ENCODE measurements around the gene MTMR2.

DNA sequence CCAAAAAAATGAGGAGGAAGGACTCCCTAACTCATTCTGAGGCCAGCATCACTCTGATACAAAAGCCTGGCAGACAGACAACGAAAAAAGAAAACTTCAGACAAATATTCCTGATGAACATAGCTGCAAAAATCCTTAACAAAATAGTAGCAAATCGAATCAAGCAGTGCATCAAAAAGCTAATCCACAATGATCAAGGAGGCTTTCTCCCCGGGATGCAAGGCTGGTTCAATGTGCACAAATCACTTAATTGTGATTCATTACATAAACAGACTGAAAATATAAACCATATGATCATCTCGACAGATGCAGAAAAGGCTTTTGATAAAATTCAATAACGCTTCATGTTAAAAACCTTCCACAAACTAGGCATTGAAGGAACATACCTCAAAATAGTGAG, 16.4 kb downstream of the MTMR2 start:
- TF ChIP-seq, protein P1, sequence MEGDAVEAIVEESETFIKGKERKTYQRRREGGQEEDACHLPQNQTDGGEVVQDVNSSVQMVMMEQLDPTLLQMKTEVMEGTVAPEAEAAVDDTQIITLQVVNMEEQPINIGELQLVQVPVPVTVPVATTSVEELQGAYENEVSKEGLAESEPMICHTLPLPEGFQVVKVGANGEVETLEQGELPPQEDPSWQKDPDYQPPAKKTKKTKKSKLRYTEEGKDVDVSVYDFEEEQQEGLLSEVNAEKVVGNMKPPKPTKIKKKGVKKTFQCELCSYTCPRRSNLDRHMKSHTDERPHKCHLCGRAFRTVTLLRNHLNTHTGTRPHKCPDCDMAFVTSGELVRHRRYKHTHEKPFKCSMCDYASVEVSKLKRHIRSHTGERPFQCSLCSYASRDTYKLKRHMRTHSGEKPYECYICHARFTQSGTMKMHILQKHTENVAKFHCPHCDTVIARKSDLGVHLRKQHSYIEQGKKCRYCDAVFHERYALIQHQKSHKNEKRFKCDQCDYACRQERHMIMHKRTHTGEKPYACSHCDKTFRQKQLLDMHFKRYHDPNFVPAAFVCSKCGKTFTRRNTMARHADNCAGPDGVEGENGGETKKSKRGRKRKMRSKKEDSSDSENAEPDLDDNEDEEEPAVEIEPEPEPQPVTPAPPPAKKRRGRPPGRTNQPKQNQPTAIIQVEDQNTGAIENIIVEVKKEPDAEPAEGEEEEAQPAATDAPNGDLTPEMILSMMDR (IDR thresholded peaks at IDR 0.05): no peak
- TF ChIP-seq POLR2A (IDR thresholded peaks at IDR 0.05): no peak

All from adrenal gland (tissue), 5 donors.